H1 (cell line): Measurements from ENCODE around the gene HOTAIR. TPM values are rescaled to one million over a fixed set of nuclear protein-coding genes. Genes with fewer than 3 reads are reported as not detected.
A peak's percentile ranks its signal among the peaks of the same experiment; 100 is the strongest.

Experiments
- RAD21 ChIP-seq, 2 experiments: IDR thresholded peaks in 1 of 2; conservative IDR thresholded peaks in 1 of 2; 2 replicates each; pipeline ENCODE4 v1.6.1; 2011; ENCODE audit warnings: low read depth in 2 of 2, low read length in 2 of 2, improper control_type of control experiment in 1 of 2, inconsistent platforms in 1 of 2, mild to moderate bottlenecking in 1 of 2, moderate library complexity in 1 of 2
- RNF2 ChIP-seq: fragments of 200-900, 300-1000 bp; sonication (generic); IDR thresholded peaks from 2 replicates; pipeline ENCODE4 v1.7.1; 2016; ENCODE audit warnings: borderline replicate concordance, low read depth, mild to moderate bottlenecking, antibody characterized with exemption, low read length; ENCODE audit not compliant: poor library complexity, severe bottlenecking; ENCODE audit errors: missing control alignments
- SUZ12 ChIP-seq: fragments of 200-600 bp; sonication (generic); IDR thresholded peaks from 2 replicates; pipeline ENCODE4 v1.6.1; 2012; ENCODE audit warnings: mild to moderate bottlenecking, inconsistent platforms, low read length, moderate library complexity, mixed read lengths
- TEAD4 ChIP-seq: IDR thresholded peaks from 2 replicates; pipeline ENCODE4 v1.6.1; 2012; ENCODE audit warnings: low read depth, low read length, inconsistent platforms, mixed read lengths
- polyA plus RNA-seq, 7 experiments: library from polyadenylated mRNA; depleted of rRNA in 3 of 7; stranded (reverse) in 5 of 7; unstranded in 2 of 7; fragments of >200 nt in 5 of 7; fragments of 200-250 nt in 2 of 7; gene quantifications; 1 replicate in 5 of 7; 2 replicates in 1 of 7; 4 replicates in 1 of 7; pipeline versions ENCODE4 v1.2.1 to v1.2.3, GENCODE V29; 2011 to 2013; ENCODE audit warnings: missing spikeins in 2 of 7, mixed read lengths in 2 of 7
- total RNA-seq: library from RNA; stranded (reverse); fragmentation: NEBNext Ultra II Directional; extraction: Animal tissue kit (Norgen Biotek cat#: 25700); gene quantifications from 2 replicates; pipeline ENCODE4 v1.2.1, GENCODE V29; 2021

Gene HOTAIR
- total and polyA plus RNA-seq, 2 of the 8 experiments (the other 6 are each of a cell fraction or from before 2014, with no cell fraction given) = not detected

GRCh38 chr12:53994264-53995001 lies 19.7 kb upstream of the HOTAIR start (continued):
- TF ChIP-seq SUZ12 (peak; percentile 94), TEAD4 (no peak), RNF2 (peak; percentile 89), RAD21 (IDR thresholded peaks at IDR 0.05 in 1 of 2, conservative IDR thresholded peaks at IDR 0.05 in 1 of 2; ENCODE audit: low read depth in 2 of 2, low read length in 2 of 2) (no peak)
- TF ChIP-seq, all 59 proteins: peak for 3
